Islet precursor cell (in vitro differentiated cells): ENCODE measurements around the gene IFNGR2.
"Not testable (repeated sequence)": the region's sequence is repeated elsewhere in the genome, so short reads cannot be mapped to it uniquely, and the experiment has no call there.

ENCODE experiments used
- DNase-seq: peaks from one replicate; pipeline ENCODE4 v3.0.0-alpha.2; 2018

The IFNGR2 gene

GRCh38 chr21:33403786-33404585, 773 bp downstream of the IFNGR2 start:
- peak; percentile 83 for DNase-seq

GRCh38 chr21:33406493-33406892, 3.3 kb downstream of the IFNGR2 start:
- no peak for DNase-seq

- DNase-seq, result no peak
Observed at GRCh38 chr21:33411949-33412430, 8.8 kb downstream of the IFNGR2 start.

GRCh38 chr21:33412439-33412831, 9.2 kb downstream of the IFNGR2 start:
- not testable (repeated sequence) for DNase-seq

GRCh38 chr21:33412832-33413519, 9.8 kb downstream of the IFNGR2 start:
- DNase-seq, result peak; percentile 82

- DNase-seq, result no peak
Observed at GRCh38 chr21:33414068-33414467, 10.9 kb downstream of the IFNGR2 start.

GRCh38 chr21:33414926-33415325, 11.7 kb downstream of the IFNGR2 start:
- no peak for DNase-seq

- no peak for DNase-seq
Observed at GRCh38 chr21:33418691-33419090, 15.5 kb downstream of the IFNGR2 start.

GRCh38 chr21:33419538-33420123, 16.4 kb downstream of the IFNGR2 start:
- DNase-seq, result no peak

- no peak for DNase-seq
Observed at GRCh38 chr21:33421713-33422393, 18.6 kb downstream of the IFNGR2 start.

GRCh38 chr21:33424214-33424613, 21.0 kb downstream of the IFNGR2 start:
- DNase-seq, result no peak

GRCh38 chr21:33425825-33426224, 22.6 kb downstream of the IFNGR2 start:
- no peak for DNase-seq

GRCh38 chr21:33427051-33427450, 23.8 kb downstream of the IFNGR2 start:
- DNase-seq, result no peak

- DNase-seq, result no peak
Observed at GRCh38 chr21:33428669-33429068, 25.5 kb downstream of the IFNGR2 start.

GRCh38 chr21:33430858-33431257, 27.6 kb downstream of the IFNGR2 start:
- no peak for DNase-seq

- DNase-seq, result no peak
Observed at GRCh38 chr21:33432496-33432895, 29.3 kb downstream of the IFNGR2 start.

- no peak for DNase-seq
Observed at GRCh38 chr21:33433001-33433400, 29.8 kb downstream of the IFNGR2 start.

- no peak for DNase-seq
Observed at GRCh38 chr21:33433425-33434114, 30.4 kb downstream of the IFNGR2 start.

GRCh38 chr21:33434770-33435360, 31.7 kb downstream of the IFNGR2 start:
- no peak for DNase-seq

GRCh38 chr21:33437140-33437539, 33.9 kb downstream of the IFNGR2 start:
- no peak for DNase-seq

GRCh38 chr21:33441489-33442477, 38.6 kb downstream of the IFNGR2 start:
- no peak for DNase-seq
